NT2/D1 (cell line): ENCODE measurements around the gene TTI1.

ENCODE experiments used
- DNase-seq: peaks from one replicate; pipeline ENCODE4 v3.0.0-alpha.2; 2011; ENCODE audit warnings: low read depth, low spot score
- H3K27me3 ChIP-seq: 2 replicates; pipeline ENCODE4 v1.6.0; 2011; ENCODE audit warnings: mild to moderate bottlenecking; ENCODE audit not compliant: insufficient read length, insufficient read depth
- H3K36me3 ChIP-seq: 2 replicates; pipeline ENCODE4 v1.6.1; 2011; ENCODE audit warnings: mild to moderate bottlenecking, low read length, mixed read lengths; ENCODE audit not compliant: insufficient read depth, insufficient read length
- H3K4me1 ChIP-seq: 2 replicates; pipeline ENCODE4 v1.5.1; 2011; ENCODE audit not compliant: insufficient read depth, insufficient read length
- H3K4me3 ChIP-seq: 2 replicates; pipeline ENCODE4 v1.5.1; 2011; ENCODE audit warnings: low read depth; ENCODE audit not compliant: insufficient read length
- H3K9ac ChIP-seq: 2 replicates; pipeline ENCODE4 v1.6.0; 2011; ENCODE audit warnings: low read depth; ENCODE audit not compliant: insufficient read length
- H3K9me3 ChIP-seq: 2 replicates; pipeline ENCODE4 v1.5.1; 2011; ENCODE audit warnings: mild to moderate bottlenecking, low read length; ENCODE audit not compliant: insufficient read depth
- SUZ12 ChIP-seq: IDR thresholded peaks from 2 replicates; pipeline ENCODE4 v1.6.1; 2011; ENCODE audit not compliant: insufficient read length, insufficient read depth; ENCODE audit errors: extremely low read depth
- YY1 ChIP-seq: IDR thresholded peaks from 2 replicates; pipeline ENCODE4 v1.6.1; 2011; ENCODE audit not compliant: insufficient read length, insufficient read depth
- ZNF274 ChIP-seq: IDR thresholded peaks from 2 replicates; pipeline ENCODE4 v1.6.1; 2011; ENCODE audit warnings: mild to moderate bottlenecking, low read depth, low read length

Gene TTI1

DNA sequence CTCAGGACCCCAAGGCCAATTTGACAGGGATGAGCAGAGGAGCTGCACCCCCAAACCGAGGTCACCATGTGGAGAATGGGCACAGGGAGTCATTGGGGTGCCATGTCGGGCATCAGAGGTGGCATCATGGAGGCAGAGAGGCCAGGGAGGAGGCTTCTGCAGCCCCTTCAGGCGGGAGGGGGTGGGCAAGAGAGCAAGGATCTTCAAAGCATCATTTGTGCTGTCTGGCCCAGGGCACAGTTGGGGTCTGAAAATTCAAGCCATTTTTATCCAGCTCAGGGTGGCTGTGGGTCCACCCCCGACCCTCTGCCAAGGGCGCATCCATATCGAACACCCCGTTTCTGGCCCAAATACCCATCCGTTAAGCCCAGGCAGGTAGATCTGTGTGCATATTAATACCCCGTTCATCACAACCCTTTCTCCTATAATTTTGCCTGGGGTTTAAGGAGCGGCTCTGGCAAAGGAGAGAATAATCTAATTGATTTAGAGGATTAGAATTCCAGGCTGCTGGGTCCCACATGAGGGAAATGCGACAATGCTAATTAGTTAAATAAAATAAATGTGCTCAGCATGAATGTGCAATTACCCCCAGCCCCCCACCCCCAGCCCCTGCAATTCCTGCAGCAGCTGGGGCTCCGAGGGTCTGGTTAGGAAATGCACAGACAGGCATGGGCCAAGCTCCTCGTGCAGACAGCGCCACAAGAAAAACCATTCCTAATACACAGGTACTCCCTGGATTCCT lies 98.5 kb downstream of the TTI1 start:
- Histone ChIP-seq H3K27me3 (no peaks in the 10 kb centered on the region), H3K4me1 (peaks cover 15% of the 10 kb centered on the region), H3K9me3 (no peaks in the 10 kb centered on the region), H3K4me3 (no peak overlapping the region), H3K9ac (no peak overlapping the region), H3K36me3 (no peaks in the 10 kb centered on the region)
- no peak for TF ChIP-seq YY1
- no peak for TF ChIP-seq SUZ12
- TF ChIP-seq ZNF274: no peak
- DNase-seq: no peak

DNA sequence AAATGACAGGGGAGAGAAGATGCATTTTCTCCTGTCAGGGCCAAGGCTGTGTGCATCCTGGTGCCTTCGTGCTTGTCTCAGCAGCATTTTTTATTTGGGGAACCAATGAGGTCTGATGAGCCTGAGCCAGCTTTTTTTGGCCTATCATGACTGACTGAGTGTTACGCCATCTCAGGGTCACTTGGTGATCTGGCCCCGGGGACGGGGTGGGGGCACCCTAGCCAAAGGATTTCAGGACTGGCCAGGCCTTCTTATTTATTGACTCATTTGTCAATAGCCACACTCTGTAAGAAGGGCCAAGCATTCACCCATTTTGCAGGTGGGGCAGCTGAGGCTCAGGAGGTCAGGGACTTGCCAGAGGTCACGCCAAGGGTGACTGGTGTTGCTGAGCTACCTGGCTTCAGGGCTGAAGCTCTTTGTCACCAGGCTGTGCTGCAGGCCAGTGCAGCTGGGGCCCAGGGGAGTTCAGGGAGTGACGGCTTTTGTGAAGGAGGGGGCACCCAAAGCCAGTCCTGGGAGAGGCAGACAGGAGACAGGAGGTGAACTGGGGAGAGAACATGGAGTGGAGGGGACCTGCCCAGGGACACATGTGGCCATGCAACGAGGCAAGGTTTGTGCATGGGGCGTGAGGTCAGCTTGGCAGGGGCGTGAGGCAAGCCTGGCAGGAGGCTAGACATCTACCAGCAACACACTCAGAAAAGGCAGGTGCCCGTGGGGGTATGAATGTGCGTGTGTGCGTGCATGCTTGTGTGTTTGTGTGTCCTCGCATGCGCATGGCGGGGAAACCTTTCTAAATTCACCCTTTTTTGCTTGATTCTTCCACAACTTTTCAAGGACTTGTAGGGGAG lies 99.2 kb downstream of the TTI1 start:
- Histone ChIP-seq H3K4me1 (peaks cover 17% of the 10 kb centered on the region), H3K9me3 (no peaks in the 10 kb centered on the region), H3K9ac (no peak overlapping the region), H3K27me3 (no peaks in the 10 kb centered on the region), H3K4me3 (no peak overlapping the region), H3K36me3 (no peaks in the 10 kb centered on the region)
- DNase-seq: no peak
- TF ChIP-seq SUZ12 (no peak), YY1 (no peak), ZNF274 (no peak)
